ENCODE results near the gene CHCHD3.
A peak's percentile ranks its signal among the peaks of the same experiment; 100 is the strongest.

CHCHD3 gene

GRCh38 chr7:133040674-133041073 is 41.2 kb downstream of the CHCHD3 start:
- DNase-seq, result no peak

- DNase-seq, result no peak
Observed at GRCh38 chr7:133040178-133040577, 41.7 kb downstream of the CHCHD3 start.

GRCh38 chr7:133039614-133040013 is 42.3 kb downstream of the CHCHD3 start:
- no peak for DNase-seq

- peak in 2 of 4 experiments; percentile 33 to 40 for DNase-seq
Observed at GRCh38 chr7:133036289-133036688, 45.6 kb downstream of the CHCHD3 start.

- DNase-seq, result peak in 3 of 4 experiments; percentile 8 to 24 (median 14)
Observed at GRCh38 chr7:133035240-133035639, 46.6 kb downstream of the CHCHD3 start.

GRCh38 chr7:133030346-133030745 is 51.5 kb downstream of the CHCHD3 start:
- DNase-seq, result no peak

- DNase-seq, result no peak
Observed at GRCh38 chr7:133029463-133029862, 52.4 kb downstream of the CHCHD3 start.

GRCh38 chr7:133027397-133027796 is 54.5 kb downstream of the CHCHD3 start:
- DNase-seq, result no peak

GRCh38 chr7:133026210-133026859 is 55.6 kb downstream of the CHCHD3 start:
- DNase-seq, result no peak

- DNase-seq, result no peak
Observed at GRCh38 chr7:133025056-133025455, 56.8 kb downstream of the CHCHD3 start.

GRCh38 chr7:133024596-133024995 is 57.3 kb downstream of the CHCHD3 start:
- DNase-seq, result no peak

GRCh38 chr7:133023370-133024071 is 58.4 kb downstream of the CHCHD3 start:
- DNase-seq, result no peak

GRCh38 chr7:133022661-133023060 is 59.2 kb downstream of the CHCHD3 start:
- no peak for DNase-seq

- no peak for DNase-seq
Observed at GRCh38 chr7:133021196-133021595, 60.7 kb downstream of the CHCHD3 start.

GRCh38 chr7:133020496-133020895 is 61.4 kb downstream of the CHCHD3 start:
- no peak for DNase-seq

GRCh38 chr7:133019590-133019989 is 62.3 kb downstream of the CHCHD3 start:
- no peak for DNase-seq

GRCh38 chr7:133016604-133017003 is 65.3 kb downstream of the CHCHD3 start:
- DNase-seq, result no peak

GRCh38 chr7:133015888-133016287 is 66.0 kb downstream of the CHCHD3 start:
- peak in 3 of 4 experiments; percentile 15 to 44 (median 41) for DNase-seq

- no peak for DNase-seq
Observed at GRCh38 chr7:133011746-133012145, 70.1 kb downstream of the CHCHD3 start.

- peak in 1 of 4 experiments; percentile 10 for DNase-seq
Observed at GRCh38 chr7:133009426-133010252, 72.3 kb downstream of the CHCHD3 start.

- DNase-seq, result no peak
Observed at GRCh38 chr7:133007961-133008360, 73.9 kb downstream of the CHCHD3 start.

- no peak for DNase-seq
Observed at GRCh38 chr7:133003052-133003910, 78.6 kb downstream of the CHCHD3 start.

All from suppressor macrophage (primary cell).